Inferior parietal cortex (tissue), 1 donor: ENCODE results near the gene MMP11.

Experiments used
- DNase-seq: peaks from one replicate; pipeline ENCODE4 v3.0.0-alpha.2; 2016; ENCODE audit errors: extremely low spot score

MMP11 gene

DNA sequence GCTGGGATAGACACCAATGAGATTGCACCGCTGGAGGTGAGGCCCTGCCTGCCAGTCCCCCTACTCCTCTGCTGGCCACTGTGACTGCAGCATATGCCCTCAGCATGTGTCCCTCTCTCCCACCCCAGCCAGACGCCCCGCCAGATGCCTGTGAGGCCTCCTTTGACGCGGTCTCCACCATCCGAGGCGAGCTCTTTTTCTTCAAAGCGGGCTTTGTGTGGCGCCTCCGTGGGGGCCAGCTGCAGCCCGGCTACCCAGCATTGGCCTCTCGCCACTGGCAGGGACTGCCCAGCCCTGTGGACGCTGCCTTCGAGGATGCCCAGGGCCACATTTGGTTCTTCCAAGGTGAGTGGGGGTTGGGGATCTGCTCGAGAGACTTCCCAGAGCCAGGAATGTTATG is 8.4 kb downstream of the MMP11 start:
- DNase-seq: peak; percentile 75

DNA sequence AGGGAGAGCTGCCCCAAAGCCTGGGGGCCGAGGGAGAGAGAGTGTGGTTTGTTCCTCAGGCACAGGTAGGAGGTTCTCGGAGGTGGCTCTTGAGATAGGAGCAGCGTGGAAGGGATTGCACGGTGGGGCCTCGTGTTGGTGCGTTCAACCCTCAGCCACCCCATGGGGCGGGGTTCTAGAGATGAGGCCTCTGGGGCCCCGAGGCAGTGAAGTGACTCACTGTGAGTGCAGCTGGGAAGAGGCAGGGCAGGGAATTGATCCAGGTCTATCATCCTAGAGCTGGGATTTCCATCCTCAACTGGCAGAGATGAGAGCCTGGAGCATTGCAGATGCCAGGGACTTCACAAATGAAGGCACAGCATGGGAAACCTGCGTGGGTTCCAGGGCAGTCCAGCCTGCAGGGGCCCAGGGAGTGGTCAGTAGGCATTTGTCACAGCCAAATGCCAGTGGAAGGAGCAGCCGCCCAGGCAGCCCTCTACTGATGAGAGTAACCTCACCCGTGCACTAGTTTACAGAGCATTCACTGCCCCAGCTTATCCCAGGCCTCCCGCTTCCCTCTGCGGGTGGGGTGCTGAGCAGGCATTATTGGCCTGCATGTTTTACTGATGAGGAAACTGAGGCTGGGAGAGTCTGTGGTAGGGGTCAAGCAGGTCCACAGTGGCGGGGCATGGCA is 9.0 kb downstream of the MMP11 start:
- DNase-seq: no peak

DNA sequence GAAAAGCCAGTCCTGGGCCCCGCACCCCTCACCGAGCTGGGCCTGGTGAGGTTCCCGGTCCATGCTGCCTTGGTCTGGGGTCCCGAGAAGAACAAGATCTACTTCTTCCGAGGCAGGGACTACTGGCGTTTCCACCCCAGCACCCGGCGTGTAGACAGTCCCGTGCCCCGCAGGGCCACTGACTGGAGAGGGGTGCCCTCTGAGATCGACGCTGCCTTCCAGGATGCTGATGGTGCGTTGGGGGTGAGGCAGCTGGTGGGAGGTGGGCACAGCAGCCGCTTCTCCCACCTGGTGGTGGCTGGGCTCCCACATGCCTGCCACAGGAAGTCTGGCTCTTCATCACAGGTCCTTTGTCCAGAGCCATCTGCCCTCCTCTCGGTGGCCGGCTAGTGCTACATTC is 9.6 kb downstream of the MMP11 start:
- no peak for DNase-seq

DNA sequence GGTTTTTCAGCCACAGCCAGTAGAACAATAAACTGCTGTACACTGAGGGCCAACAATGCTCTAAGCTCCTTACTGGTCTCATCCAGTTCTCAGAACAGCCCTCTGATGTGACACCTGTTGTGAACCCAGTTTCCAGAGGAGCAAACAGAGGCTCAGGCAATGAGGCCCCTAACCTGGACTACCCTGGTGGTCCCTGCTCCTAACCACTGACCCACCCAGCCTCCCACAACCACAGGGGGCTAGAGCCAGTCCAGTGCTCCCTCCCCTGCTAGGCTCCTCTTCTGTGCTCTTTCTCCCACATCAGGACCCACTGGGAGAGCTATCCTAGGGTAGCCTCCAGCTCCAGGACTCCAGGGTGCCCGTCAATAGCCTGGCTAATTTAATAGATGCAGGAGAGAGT is 10.1 kb downstream of the MMP11 start:
- no peak for DNase-seq

DNA sequence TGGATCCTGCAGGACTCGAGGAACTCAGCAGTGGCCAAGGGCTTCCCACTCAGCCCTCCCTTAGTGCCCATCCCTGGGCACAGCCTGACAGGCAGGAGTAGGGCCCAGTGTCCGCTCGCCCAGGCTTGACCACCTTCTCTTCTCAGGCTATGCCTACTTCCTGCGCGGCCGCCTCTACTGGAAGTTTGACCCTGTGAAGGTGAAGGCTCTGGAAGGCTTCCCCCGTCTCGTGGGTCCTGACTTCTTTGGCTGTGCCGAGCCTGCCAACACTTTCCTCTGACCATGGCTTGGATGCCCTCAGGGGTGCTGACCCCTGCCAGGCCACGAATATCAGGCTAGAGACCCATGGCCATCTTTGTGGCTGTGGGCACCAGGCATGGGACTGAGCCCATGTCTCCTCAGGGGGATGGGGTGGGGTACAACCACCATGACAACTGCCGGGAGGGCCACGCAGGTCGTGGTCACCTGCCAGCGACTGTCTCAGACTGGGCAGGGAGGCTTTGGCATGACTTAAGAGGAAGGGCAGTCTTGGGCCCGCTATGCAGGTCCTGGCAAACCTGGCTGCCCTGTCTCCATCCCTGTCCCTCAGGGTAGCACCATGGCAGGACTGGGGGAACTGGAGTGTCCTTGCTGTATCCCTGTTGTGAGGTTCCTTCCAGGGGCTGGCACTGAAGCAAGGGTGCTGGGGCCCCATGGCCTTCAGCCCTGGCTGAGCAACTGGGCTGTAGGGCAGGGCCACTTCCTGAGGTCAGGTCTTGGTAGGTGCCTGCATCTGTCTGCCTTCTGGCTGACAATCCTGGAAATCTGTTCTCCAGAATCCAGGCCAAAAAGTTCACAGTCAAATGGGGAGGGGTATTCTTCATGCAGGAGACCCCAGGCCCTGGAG is 10.9 kb downstream of the MMP11 start:
- DNase-seq: no peak

DNA sequence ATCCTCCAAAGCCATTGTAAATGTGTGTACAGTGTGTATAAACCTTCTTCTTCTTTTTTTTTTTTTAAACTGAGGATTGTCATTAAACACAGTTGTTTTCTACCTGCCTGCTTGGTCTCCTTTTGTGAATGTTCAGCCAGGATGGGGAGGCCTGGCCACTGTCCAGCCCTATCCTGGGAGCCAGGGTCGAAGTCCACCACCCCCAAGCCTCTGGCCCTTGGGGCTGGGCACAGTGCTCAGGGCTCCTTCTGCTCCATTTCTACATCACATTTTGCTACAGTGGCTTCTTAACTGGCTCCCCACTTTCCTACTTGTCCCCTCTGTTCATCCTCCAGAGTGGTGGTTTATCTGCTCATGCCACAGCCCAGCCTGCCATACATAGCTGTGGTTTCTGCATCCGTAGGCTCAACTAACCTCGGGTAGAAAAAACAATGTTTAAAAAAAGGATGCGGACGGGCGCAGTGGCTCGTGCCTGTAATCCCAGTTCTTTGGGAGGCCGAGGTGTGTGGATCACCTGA is 11.6 kb downstream of the MMP11 start:
- no peak for DNase-seq

DNA sequence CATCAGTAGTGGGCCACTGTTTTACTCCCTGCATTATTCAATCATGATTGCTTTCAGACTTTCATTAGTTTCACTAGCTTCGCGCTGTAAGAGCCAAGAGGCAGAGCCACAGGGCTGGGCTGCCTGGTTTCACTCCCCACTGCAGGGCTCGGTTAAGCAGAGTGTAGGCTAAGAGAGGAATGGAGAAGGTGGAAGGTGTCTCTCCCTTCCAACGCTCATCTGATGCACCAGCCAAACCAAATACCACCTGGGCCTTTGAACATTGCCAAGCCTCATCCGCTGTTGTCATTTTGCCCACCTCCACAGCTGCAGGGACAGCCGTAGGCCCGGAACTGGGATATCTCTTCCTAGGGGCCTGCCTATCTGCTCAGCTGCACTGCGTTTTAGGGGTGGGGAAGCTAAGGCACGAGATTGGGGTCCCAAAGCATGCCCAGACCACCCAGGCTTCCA is 13.6 kb downstream of the MMP11 start:
- DNase-seq: no peak

DNA sequence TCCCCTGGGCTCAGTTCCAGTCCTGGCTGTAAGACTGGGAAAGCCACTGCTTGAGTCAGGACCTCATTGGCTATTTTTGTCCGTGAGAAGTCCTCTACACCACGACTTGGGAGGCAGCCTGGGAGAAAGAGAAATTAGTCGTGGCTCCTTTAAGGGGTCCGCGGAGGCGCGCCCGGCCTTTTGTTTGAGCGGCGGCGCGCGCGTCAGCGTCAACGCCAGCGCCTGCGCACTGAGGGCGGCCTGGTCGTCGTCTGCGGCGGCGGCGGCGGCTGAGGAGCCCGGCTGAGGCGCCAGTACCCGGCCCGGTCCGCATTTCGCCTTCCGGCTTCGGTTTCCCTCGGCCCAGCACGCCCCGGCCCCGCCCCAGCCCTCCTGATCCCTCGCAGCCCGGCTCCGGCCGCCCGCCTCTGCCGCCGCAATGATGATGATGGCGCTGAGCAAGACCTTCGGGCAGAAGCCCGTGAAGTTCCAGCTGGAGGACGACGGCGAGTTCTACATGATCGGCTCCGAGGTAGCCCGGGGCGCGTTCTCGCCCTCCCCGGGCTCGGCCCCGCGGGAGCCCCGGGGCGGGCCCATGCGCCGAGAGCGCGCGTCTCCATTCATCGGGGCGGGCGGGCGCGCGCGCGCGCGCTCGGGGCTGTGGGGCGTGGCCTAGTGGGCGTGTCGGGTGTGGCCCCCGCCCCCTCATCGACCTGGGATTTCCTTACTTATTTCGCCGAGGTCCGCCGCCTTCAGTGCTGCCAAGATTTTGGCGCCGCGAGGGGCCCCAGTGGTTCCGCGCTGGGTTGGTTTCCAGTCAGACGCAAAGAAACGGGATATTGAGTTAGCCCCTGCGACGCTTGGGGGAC is 14.3 kb downstream of the MMP11 start, which contains the start of gene SMARCB1:
SMARCB1 (plus strand) TSS at position 215 of the 848 bp plus-strand sequence; CDS start at position 419, 204 bp downstream.
- DNase-seq: peak; percentile 85

DNA sequence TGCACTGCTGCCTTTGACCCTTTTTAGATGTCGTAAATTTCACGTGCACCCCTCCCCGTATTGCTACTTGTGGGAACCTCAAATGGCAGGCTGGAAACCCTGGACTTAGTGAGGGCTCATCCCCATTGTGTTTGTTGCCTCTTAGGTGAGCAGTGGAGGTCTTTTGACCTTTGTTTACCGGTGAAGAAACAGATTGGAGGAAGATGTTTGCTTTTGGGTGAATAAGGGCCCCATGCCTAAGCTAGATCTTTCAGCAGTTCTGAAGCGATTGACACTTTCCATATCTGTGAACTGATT is 14.9 kb downstream of the MMP11 start:
- no peak for DNase-seq

DNA sequence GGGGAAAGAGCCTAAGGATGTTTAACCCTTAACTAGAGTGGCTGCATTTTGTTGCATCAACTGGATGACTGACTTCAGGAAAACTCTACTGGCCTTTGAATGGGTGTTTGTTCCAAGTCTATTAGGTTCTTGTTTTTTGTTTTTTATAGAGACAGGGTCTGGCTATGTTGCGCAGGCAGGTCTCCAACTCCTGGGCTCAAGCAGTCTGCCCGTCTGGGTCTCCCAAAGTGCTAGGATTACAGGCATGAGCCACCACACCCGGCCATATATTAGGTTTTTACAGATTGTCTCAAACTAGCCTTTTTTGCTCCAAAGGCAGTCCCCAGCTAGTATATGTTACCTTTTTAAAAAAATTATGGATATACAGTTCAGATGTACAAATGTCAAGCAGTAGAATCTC is 15.3 kb downstream of the MMP11 start:
- no peak for DNase-seq

DNA sequence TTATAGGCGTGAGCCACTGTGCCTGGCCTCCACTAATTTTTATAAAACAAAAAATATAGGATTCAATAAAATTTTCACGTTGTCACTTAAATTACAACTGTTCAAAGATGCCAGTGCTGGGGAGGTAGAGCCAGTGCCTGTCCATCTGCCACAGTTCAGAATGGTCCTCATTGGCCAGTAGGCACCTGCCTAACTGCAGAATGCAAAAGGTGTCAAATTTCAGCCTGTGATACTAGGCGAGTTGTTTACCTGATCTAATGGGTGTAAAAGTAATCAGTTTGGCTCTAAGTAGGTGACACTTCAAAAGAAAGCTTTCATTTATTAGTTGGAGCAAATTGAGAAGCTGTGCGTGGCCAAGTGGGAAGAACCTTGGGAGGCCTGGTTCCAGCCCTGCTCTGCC is 16.5 kb downstream of the MMP11 start:
- DNase-seq: no peak

DNA sequence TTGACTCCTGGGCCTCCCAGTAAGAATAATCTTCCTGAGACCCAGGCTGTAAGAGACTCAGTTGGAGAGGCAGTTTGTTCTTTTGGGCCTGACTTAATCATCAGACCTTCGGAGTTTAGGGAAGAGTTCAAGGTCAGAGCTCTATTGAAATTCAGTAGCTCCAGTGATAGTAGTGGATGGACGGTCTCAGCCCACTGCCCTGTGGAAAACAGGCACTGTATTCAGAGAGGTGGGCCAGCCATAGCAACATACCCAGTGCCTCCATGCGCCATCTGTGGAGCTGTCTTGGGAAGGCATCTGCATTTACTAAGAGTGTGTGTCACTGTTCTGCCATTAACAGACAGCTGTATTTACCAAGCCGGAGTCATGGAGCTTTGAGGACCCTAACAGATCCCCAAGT is 17.0 kb downstream of the MMP11 start:
- DNase-seq: no peak

DNA sequence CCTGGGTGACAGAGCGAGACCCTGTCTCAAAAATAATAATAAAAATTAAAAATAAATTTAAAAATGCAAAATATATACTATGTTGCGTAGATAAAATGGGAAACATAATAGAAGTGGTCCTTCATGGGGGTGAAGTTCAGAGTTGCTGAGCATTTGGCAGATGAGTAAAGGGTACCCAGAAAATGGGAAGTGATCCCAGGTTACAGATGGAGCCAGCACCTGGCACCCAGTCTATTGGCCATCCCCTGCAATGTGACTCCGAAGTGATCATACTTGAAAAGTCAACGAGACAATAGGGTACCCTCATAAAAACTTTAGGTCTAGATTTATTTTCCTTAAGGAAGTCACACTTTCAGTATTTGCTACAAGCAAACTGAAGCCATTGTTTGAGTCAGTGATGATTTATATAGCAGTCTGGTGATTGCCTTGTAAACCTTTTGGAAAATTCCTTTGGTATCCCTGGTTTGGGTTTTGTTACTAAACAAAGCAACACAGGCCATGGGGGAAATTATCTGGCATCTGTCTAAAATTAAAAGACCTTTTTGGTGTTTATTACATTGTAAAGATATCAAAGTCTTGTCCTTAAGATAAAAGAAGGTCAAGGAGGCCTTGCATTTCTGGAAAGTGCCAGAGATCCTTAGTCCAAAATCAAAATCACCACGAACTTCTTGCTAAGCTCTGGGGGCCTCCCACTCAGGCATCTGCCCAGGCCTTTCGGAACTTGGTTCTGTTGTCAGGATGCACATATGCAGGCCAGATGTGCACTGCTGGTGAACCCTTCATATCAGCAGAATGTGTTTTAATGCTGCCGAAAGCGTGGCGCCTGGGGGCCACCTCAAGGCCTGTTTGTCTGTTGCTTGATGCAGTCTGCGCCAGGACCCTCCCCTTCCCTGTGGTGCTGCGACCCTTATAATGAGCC is 18.4 kb downstream of the MMP11 start:
- no peak for DNase-seq

DNA sequence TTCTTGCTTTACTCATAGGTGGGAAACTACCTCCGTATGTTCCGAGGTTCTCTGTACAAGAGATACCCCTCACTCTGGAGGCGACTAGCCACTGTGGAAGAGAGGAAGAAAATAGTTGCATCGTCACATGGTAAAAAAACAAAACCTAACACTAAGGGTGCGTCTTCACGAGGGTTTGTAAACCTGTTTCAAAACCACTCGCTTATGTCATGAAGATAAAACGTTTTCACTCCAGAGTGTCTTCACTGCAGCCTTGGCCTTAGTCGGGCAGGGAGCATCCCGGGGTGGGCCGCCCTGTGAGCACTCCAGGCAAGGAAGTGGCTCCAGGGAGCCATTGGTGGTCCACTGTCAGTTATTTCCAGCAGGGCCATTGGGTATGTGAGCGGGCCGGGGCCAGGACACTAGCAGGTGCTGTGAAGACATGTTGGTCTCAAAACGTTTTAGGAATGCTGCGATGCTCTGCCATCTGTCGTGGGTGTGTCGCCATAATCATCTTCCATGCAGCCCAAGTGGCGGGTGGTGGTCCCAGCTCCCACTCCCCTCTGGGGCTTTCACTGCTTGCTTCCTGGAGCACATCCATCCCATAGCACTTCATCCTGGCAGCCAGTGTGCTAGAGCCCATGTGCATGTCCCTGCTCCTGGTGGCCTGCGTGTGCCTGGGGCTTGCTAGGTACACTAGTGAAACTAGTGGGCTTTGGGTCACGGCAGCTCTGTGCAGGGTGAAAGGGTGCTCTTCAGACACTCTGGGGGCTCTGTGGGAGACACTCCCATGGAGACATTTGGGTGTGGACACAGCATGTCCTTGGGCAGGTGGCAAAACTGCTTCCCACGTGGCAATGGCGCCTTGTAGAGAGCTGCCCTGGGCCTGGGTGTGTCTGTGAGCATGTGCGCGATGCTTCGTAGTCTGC is 19.3 kb downstream of the MMP11 start:
- DNase-seq: no peak

DNA sequence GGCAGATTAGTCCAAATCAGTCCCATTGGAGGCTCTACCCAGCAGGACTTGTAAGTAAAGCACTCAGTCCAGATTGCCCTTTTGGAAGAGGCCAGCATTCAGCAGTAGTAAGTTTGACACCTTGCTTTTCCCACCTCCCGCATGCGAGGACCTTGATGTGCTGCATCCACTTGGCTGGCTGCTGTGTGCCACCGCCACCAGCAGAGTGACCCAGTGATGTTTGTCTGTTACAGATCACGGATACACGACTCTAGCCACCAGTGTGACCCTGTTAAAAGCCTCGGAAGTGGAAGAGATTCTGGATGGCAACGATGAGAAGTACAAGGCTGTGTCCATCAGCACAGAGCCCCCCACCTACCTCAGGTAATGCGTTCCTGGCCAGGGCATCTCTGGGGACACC is 20.7 kb downstream of the MMP11 start:
- no peak for DNase-seq

DNA sequence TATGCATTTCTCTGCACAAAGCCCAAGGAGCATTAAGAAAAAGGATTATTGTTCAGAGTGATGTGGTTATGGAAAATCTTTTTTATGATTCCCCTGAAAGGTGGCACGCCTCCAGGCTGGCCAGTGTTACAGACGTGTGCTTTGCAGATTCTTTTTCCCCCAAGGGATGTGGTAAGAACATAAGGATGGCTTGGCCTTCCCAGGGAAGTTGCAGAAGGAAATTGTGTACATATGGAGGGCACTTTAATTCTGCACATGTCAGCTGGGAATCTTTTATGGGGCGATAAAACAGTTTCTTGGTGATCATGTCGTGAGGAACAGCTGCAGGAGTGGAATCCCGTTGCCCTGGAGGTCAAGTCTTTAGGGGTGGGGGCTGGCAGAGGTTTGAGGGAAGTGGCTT is 23.8 kb downstream of the MMP11 start:
- no peak for DNase-seq

DNA sequence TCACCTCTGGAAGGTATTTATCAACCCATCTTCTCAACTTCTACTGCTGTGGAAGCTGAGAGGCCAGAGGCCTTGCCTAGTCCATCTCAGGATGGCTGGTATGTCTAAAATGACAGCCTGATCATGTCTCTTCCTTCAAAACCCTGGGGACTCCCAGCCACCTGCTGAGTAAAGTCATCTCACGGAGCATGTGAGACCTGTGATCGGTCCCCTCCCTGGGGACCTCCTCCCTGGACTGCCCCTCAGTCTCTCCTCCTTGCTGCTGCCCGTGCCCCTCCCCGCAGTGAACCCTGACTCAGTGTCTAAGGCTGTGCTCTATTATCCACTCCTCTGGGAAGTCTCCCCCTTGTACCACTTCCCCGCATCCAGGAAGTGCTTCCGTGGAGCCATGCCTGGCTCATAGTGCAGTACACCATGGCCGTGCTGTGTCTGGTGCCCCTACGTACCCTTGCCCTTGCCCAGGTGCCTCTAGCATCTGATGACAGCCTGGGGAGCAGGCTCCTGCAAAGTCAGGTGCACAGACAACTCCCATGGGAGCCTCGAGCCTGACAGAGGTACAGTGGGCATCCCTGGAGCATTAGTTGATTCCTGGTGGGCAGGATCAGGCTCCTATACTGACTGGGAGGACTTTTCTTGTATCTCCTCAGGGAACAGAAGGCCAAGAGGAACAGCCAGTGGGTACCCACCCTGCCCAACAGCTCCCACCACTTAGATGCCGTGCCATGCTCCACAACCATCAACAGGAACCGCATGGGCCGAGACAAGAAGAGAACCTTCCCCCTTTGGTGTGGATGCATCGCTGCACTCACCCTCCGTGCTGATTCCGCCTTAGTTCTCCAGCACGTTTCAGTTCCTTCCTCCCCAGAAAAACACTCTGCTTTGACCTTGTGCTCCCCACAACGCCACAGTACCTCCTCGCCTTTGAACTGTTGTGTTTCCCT is 27.9 kb downstream of the MMP11 start:
- DNase-seq: no peak

DNA sequence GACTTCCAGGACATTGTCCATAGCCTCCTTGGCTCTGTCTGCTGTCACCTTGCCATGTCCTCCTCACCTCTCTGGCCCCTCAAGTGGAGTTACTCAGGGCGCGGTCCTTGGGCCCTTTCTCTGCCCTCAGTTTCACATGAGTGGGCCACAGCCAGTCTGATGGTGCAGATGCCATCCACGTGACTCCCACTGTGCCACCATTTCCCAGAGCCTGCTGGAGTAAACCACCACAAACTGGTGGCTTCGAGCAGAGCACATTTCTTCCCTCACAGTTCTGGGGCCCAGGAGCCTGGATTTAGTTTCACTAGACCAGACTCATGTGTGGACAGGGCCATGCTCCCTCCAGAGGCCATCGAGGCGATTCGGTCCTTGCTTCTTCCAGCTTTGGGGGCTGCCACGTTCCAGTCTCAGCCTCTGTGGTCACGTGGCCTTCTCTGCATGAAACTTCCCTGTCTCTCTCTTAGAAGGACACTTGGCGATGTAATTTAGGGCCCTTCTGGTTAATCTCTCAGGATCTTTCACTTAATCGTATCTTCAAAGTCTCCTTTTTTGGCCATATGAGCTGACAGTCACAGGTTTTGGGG is 28.7 kb downstream of the MMP11 start:
- no peak for DNase-seq
